Brain microvascular endothelial cell (primary cell): ENCODE measurements around the gene DZIP3.
"Not testable (repeated sequence)": the region's sequence is repeated elsewhere in the genome, so short reads cannot be mapped to it uniquely, and the experiment has no call there.

Experiments used
- DNase-seq: peaks from one replicate; pipeline ENCODE4 v3.0.0-alpha.2; 2020
- H3K27ac ChIP-seq: fragments of 250-450 bp; sonication (Bioruptor Pico); 2 replicates; pipeline ENCODE4 v1.5.1; 2020; ENCODE audit warnings: mild to moderate bottlenecking, moderate library complexity
- H3K27me3 ChIP-seq: fragments of 250-450 bp; sonication (Bioruptor Pico); replicated peaks from 2 replicates; pipeline ENCODE4 v1.5.1; 2020; ENCODE audit warnings: mild to moderate bottlenecking
- H3K36me3 ChIP-seq: fragments of 250-450 bp; sonication (Bioruptor Pico); replicated peaks from 2 replicates; pipeline ENCODE4 v1.5.1; 2020; ENCODE audit warnings: mild to moderate bottlenecking
- H3K4me3 ChIP-seq: 2 replicates; pipeline ENCODE4 v1.5.1; 2011; ENCODE audit warnings: low read depth, mild to moderate bottlenecking, control low read depth, low read length, moderate library complexity
- CTCF ChIP-seq: IDR thresholded peaks from 2 replicates; pipeline ENCODE4 v1.5.1; 2011; ENCODE audit warnings: low read depth, mild to moderate bottlenecking, moderate library complexity, low read length, control low read depth, inconsistent platforms; ENCODE audit errors: missing control alignments
- in situ Hi-C: cut with HindIII; loops from 2 replicates; pipeline ENCODE4 v1.10.0; 2017; ENCODE audit warnings: low sequenced_read_pairs, low pct_ligation_motif_present

The DZIP3 gene

GRCh38 chr3:108645364-108645763 is 55.8 kb downstream of the DZIP3 start:
- Histone ChIP-seq H3K4me3 (no peak overlapping the region), H3K27me3 (no peaks in the 10 kb centered on the region), H3K36me3 (no peaks in the 10 kb centered on the region), H3K27ac (no peak overlapping the region)
- no peak for DNase-seq
- in situ Hi-C loops = no loop called here
- no peak for TF ChIP-seq CTCF

GRCh38 chr3:108655664-108656063 is 66.1 kb downstream of the DZIP3 start:
- H3K36me3 ChIP-seq, in situ Hi-C loops, DNase-seq, H3K4me3 ChIP-seq, H3K27ac ChIP-seq, H3K27me3 ChIP-seq: not testable (repeated sequence)

GRCh38 chr3:108661699-108662098 is 72.2 kb downstream of the DZIP3 start:
- no peaks in the 10 kb centered on the region for H3K27me3 ChIP-seq
- in situ Hi-C loops = no loop called here
- no peak for TF ChIP-seq CTCF
- H3K4me3 ChIP-seq = no peak overlapping the region
- DNase-seq = no peak
- H3K36me3 ChIP-seq = no peaks in the 10 kb centered on the region
- no peak overlapping the region for H3K27ac ChIP-seq

GRCh38 chr3:108662142-108662738 is 72.7 kb downstream of the DZIP3 start:
- Histone ChIP-seq H3K27me3 (no peaks in the 10 kb centered on the region), H3K36me3 (no peaks in the 10 kb centered on the region), H3K4me3 (no peak overlapping the region), H3K27ac (no peak overlapping the region)
- TF ChIP-seq CTCF = peak; percentile 56
- in situ Hi-C loops = no loop called here
- peak; percentile 34 for DNase-seq

GRCh38 chr3:108664266-108664665 is 74.7 kb downstream of the DZIP3 start:
- no peaks in the 10 kb centered on the region for H3K36me3 ChIP-seq
- no peak overlapping the region for H3K27ac ChIP-seq
- no peak for TF ChIP-seq CTCF
- in situ Hi-C loops = no loop called here
- no peak overlapping the region for H3K4me3 ChIP-seq
- H3K27me3 ChIP-seq = no peaks in the 10 kb centered on the region
- no peak for DNase-seq

GRCh38 chr3:108667312-108667711 is 77.8 kb downstream of the DZIP3 start:
- DNase-seq = no peak
- no peak for TF ChIP-seq CTCF
- Histone ChIP-seq H3K36me3 (no peaks in the 10 kb centered on the region), H3K4me3 (no peak overlapping the region), H3K27me3 (no peaks in the 10 kb centered on the region), H3K27ac (no peak overlapping the region)
- in situ Hi-C loops = no loop called here
